ENCODE results near the gene ZNF512. TPM values are rescaled to one million over a fixed set of nuclear protein-coding genes. Genes with fewer than 3 reads are reported as not detected.
"Not testable (repeated sequence)": the region's sequence is repeated elsewhere in the genome, so short reads cannot be mapped to it uniquely, and the experiment has no call there.

The ZNF512 gene
- total RNA-seq, 4 donors from 2014 or later = 5.8 to 15.6 (median 8.4) TPM

- H3K27ac ChIP-seq = no peak overlapping the region
- no peaks in the 10 kb centered on the region for H3K9me3 ChIP-seq
- H3K4me3 ChIP-seq = no peak overlapping the region
- no peak for ATAC-seq
- peaks cover 0 to 30% of the 10 kb centered on the region in 2 donors for H3K36me3 ChIP-seq
- TF ChIP-seq CTCF (IDR thresholded peaks at IDR 0.05 in 4 of 5, conservative IDR thresholded peaks at IDR 0.05 in 1 of 5) = no peak
- TF ChIP-seq POLR2A (IDR thresholded peaks at IDR 0.05) = no peak
- no peak for DNase-seq
- no peaks in the 10 kb centered on the region for H3K27me3 ChIP-seq
- H3K4me1 ChIP-seq = peaks cover 15 to 25% of the 10 kb centered on the region in 2 donors
- in situ Hi-C loops (cut with MboI; ENCODE audit: low sequenced_read_pairs in 4 of 4) = loop anchor here in 1 of 4 donors (25.0 kb wide), 1 partner anchor 163 kb away; no protein-coding TSS in a partner anchor
- intact Hi-C loops (cut with DNase I; ENCODE audit: low total_unique reads) = loop anchor here (5.0 kb wide), 1 partner anchor 138 kb away; the partner anchor contains the start of gene IFT172
Measured at GRCh38 chr2:27624943-27625342, 42.1 kb downstream of the ZNF512 start.

- not testable (repeated sequence) for H3K9me3 ChIP-seq, H3K4me3 ChIP-seq, DNase-seq, ATAC-seq, H3K27me3 ChIP-seq
- H3K4me1 ChIP-seq = peaks cover 17 to 27% of the 10 kb centered on the region in 2 donors
- H3K27ac ChIP-seq = peak overlapping the region in 2 of 4 donors; percentile 31 to 35
- H3K36me3 ChIP-seq = peaks cover 0 to 35% of the 10 kb centered on the region in 2 donors
- intact Hi-C loops (cut with DNase I; ENCODE audit: low total_unique reads) = loop anchor here (5.0 kb wide), 1 partner anchor 139 kb away; the partner anchor contains the start of gene IFT172
- in situ Hi-C loops (cut with MboI; ENCODE audit: low sequenced_read_pairs in 4 of 4) = loop anchor here in 1 of 4 donors (25.0 kb wide), 1 partner anchor 164 kb away; no protein-coding TSS in a partner anchor
Measured at GRCh38 chr2:27626323-27626722, 43.5 kb downstream of the ZNF512 start.

- in situ Hi-C loops (cut with MboI; ENCODE audit: low sequenced_read_pairs in 4 of 4) = loop anchor here in 1 of 4 donors (25.0 kb wide), 1 partner anchor 165 kb away; no protein-coding TSS in a partner anchor
- H3K4me1 ChIP-seq = peaks cover 17 to 27% of the 10 kb centered on the region in 2 donors
Measured at GRCh38 chr2:27626921-27627320, 44.1 kb downstream of the ZNF512 start.

GRCh38 chr2:27627963-27628766 is 45.3 kb downstream of the ZNF512 start:
- intact Hi-C loops (cut with DNase I; ENCODE audit: low total_unique reads) (loop anchor here (5.0 kb wide), 1 partner anchor 141 kb away; the partner anchor contains the start of gene IFT172), in situ Hi-C loops (cut with MboI; ENCODE audit: low sequenced_read_pairs in 4 of 4) (loop anchor here in 1 of 4 donors (25.0 kb wide), 1 partner anchor 166 kb away; no protein-coding TSS in a partner anchor)
- H3K27ac ChIP-seq = peak overlapping the region; percentile 77 to 84 (median 81)
- no peaks in the 10 kb centered on the region for H3K27me3 ChIP-seq
- ATAC-seq = peak; percentile 42 to 53
- H3K4me1 ChIP-seq = peaks cover 17 to 27% of the 10 kb centered on the region in 2 donors
- TF ChIP-seq CTCF (IDR thresholded peaks at IDR 0.05 in 4 of 5, conservative IDR thresholded peaks at IDR 0.05 in 1 of 5) (no peak), POLR2A (IDR thresholded peaks at IDR 0.05) (no peak)
- DNase-seq = peak in 1 of 2 donors; percentile 16
- peaks cover 0 to 37% of the 10 kb centered on the region in 2 donors for H3K36me3 ChIP-seq
- H3K4me3 ChIP-seq = peak overlapping the region; percentile 67 to 90 (median 87)
- no peaks in the 10 kb centered on the region for H3K9me3 ChIP-seq

More at GRCh38 chr2:27626921-27627320, 44.1 kb downstream of the ZNF512 start:
- H3K27me3 ChIP-seq, ATAC-seq, H3K9me3 ChIP-seq, DNase-seq, H3K4me3 ChIP-seq: not testable (repeated sequence)
- intact Hi-C loops (cut with DNase I; ENCODE audit: low total_unique reads) = loop anchor here (5.0 kb wide), 1 partner anchor 140 kb away; the partner anchor contains the start of gene IFT172
- Histone ChIP-seq H3K27ac (peak overlapping the region in 2 of 4 donors; percentile 83 to 84), H3K36me3 (peaks cover 0 to 35% of the 10 kb centered on the region in 2 donors)

DNA sequence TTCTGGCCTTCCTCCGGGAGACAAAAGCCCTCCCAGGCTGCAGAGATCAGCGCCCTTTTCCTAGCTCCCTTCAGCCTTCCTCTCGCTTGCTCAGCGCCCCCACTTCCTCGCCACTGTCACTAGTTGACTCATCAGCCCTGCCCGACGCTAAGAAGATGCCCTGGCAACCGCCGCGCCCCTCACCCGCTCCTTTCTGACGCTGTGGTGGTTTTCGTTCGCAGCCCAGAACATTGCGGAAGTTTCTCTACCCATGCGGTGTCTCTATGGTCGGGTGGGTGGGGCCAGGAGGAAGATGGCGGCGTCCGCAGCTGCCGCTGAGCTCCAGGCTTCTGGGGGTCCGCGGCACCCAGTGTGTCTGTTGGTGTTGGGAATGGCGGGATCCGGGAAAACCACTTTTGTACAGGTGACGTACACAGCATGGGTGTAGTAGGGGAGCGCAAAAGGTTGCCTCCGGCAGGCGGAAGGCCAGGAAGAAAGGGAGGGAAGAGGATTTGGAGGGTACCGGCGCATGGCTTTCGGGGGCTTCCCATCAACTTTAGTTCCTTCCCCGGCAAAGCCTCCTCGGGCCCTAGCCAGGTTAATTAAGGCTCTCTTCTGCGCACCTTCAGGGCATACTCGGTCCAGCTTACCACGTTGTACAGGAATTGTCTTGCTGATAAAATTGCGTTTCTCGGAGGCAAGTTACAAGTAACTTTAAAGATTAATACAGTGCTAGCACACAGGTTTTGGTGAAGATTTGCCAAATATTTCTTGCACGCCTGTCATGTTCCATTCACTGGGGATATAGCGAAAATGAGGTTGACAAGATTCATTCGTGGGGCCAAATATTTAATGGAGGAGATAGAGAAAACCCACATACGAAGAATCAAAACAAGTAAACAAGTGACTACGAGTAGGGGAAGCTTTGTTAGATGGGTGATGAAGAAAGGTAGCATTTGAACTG is 46.2 kb downstream of the ZNF512 start, which contains the start of the genes CCDC121 and GPN1:
Gene CCDC121 (minus strand): TSS at position 246 of the 943 bp plus-strand sequence. CDS start 1,213 bp downstream, outside the sequence.
Gene GPN1 (plus strand): TSS at position 284 of the 943 bp plus-strand sequence. CDS start 9 bp downstream, at position 293.
- H3K9me3 ChIP-seq = no peaks in the 10 kb centered on the region
- ATAC-seq (peak; percentile 93 to 94), DNase-seq (peak; percentile 72 to 80)
- peaks cover 17 to 27% of the 10 kb centered on the region in 2 donors for H3K4me1 ChIP-seq
- H3K27ac ChIP-seq = peak within 1 kb of the TSS; percentile 77 to 84 (median 81)
- no peaks in the 10 kb centered on the region for H3K27me3 ChIP-seq
- intact Hi-C loops (cut with DNase I; ENCODE audit: low total_unique reads) (loop anchor here (1.0 to 5.0 kb wide), 2 partner anchors 142 to 220 kb away; partner anchors contain the start of genes IFT172 and PPM1G), in situ Hi-C loops (cut with MboI; ENCODE audit: low sequenced_read_pairs in 4 of 4) (loop anchor here in 1 of 4 donors (25.0 kb wide), 1 partner anchor 167 kb away; no protein-coding TSS in a partner anchor)
- TF ChIP-seq POLR2A (IDR thresholded peaks at IDR 0.05) = peak; percentile 49 to 50
- TF ChIP-seq CTCF (IDR thresholded peaks at IDR 0.05 in 4 of 5, conservative IDR thresholded peaks at IDR 0.05 in 1 of 5) = no peak
- peaks cover 0 to 39% of the 10 kb centered on the region in 2 donors for H3K36me3 ChIP-seq
- peak within 1 kb of the TSS; percentile 67 to 90 (median 87) for H3K4me3 ChIP-seq

DNA sequence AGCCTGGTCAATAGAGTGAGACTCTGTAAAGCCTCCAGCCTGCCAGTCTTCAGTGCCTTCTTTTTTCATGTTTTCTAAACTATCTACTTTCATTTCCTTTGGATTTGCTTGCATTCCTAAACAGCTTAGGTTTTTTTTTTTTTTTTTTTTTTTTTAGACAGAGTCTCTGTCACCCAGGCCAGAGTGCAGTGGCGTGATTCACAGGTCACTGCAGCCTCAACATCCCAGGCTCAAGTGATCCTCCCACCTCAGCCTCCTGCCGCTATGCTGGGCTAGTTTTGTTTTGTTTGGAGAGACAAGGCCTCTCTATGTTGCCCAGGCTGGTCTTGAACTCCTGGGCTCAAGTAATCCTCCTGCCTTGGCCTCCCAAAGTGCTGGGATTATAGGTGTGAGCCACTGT is 47.4 kb downstream of the ZNF512 start:
- peaks cover 17 to 27% of the 10 kb centered on the region in 2 donors for H3K4me1 ChIP-seq
- H3K36me3 ChIP-seq = peaks cover 0 to 47% of the 10 kb centered on the region in 2 donors
- intact Hi-C loops (cut with DNase I; ENCODE audit: low total_unique reads); H3K27me3 ChIP-seq; H3K27ac ChIP-seq; DNase-seq; H3K9me3 ChIP-seq; ATAC-seq; H3K4me3 ChIP-seq: not testable (repeated sequence)
- in situ Hi-C loops (cut with MboI; ENCODE audit: low sequenced_read_pairs in 4 of 4) = loop anchor here in 1 of 4 donors (25.0 kb wide), 1 partner anchor 168 kb away; no protein-coding TSS in a partner anchor
